ENCODE measurements around the gene SYDE2.

DNA sequence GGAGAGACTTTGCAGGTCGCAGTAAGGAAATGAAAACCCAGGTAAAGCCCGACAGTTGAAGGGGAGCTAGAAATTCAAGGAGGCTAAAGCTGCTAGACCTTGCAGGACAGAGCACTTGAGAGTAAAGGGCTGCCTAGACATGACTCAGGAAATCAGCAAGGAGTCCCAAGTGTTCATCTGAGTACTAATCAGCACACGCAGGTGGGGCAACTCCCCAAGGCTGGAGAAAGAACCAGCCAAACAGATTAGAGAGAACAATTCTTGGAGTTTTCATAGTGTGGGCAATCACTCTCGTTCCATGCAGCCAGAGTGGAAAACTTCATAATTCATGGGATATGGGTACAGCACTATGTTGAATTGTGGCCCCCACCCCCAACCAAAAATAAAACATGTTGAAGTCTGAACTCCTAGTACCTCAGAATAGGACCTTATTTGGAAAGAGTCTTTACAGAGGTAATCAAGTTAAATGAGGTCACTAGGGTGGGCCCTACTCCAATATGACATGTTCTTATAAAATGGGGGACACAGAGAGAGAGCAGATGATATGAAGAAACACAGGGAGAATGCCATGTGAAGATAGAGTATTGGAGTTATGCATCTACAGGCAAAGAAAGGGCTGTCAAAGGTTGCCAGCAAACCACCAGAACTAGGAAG is 28.0 kb downstream of the SYDE2 start:
- TF ChIP-seq, protein P1, sequence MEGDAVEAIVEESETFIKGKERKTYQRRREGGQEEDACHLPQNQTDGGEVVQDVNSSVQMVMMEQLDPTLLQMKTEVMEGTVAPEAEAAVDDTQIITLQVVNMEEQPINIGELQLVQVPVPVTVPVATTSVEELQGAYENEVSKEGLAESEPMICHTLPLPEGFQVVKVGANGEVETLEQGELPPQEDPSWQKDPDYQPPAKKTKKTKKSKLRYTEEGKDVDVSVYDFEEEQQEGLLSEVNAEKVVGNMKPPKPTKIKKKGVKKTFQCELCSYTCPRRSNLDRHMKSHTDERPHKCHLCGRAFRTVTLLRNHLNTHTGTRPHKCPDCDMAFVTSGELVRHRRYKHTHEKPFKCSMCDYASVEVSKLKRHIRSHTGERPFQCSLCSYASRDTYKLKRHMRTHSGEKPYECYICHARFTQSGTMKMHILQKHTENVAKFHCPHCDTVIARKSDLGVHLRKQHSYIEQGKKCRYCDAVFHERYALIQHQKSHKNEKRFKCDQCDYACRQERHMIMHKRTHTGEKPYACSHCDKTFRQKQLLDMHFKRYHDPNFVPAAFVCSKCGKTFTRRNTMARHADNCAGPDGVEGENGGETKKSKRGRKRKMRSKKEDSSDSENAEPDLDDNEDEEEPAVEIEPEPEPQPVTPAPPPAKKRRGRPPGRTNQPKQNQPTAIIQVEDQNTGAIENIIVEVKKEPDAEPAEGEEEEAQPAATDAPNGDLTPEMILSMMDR (IDR thresholded peaks at IDR 0.05; ENCODE audit: low read depth, low read length, poor library complexity, severe bottlenecking) = no peak
- TF ChIP-seq EZH2phosphoT487 (IDR thresholded peaks at IDR 0.05; ENCODE audit: borderline replicate concordance, low read length) = no peak

Data from DOHH2 (cell line).